ENCODE measurements around the gene MRPL36. TPM values are rescaled to one million over a fixed set of nuclear protein-coding genes. Genes with fewer than 3 reads are reported as not detected.
A peak's percentile ranks its signal among the peaks of the same experiment; 100 is the strongest.
"Not testable (repeated sequence)": the region's sequence is repeated elsewhere in the genome, so short reads cannot be mapped to it uniquely, and the experiment has no call there.

Gene MRPL36
- polyA plus RNA-seq, 1 donor (not counting 4 experiments of a cell fraction or from before 2014, with no cell fraction given) = 121 TPM

- Histone ChIP-seq H3K9ac (ENCODE audit: control insufficient read depth, extremely low read depth, insufficient read depth, low read length) (peak overlapping the region; percentile 91), H3K27me3 (ENCODE audit: control insufficient read depth, extremely low read depth, insufficient read depth, low read length) (no peaks in the 10 kb centered on the region), H3K79me2 (ENCODE audit: control insufficient read depth, insufficient read depth, low read length) (peaks cover 74% of the 10 kb centered on the region), H3K27ac (ENCODE audit: control insufficient read depth, insufficient read depth, low read length) (peak overlapping the region; percentile 95), H2AFZ (ENCODE audit: control insufficient read depth, low read length) (no peak overlapping the region), H3K4me3 (ENCODE audit: control insufficient read depth in 2 of 3, extremely low read depth in 1 of 3, insufficient read depth in 2 of 3, low read depth in 1 of 3, low read length in 3 of 3) (peak overlapping the region; percentile 77 to 97 (median 84)), H3K9me3 (ENCODE audit: control insufficient read depth, low read depth, low read length) (no peaks in the 10 kb centered on the region), H3K4me2 (ENCODE audit: control insufficient read depth, extremely low read depth, insufficient read depth, low read depth, low read length) (peak overlapping the region; percentile 97), H4K20me1 (ENCODE audit: control insufficient read depth, extremely low read depth, insufficient read depth, low read length) (no peaks in the 10 kb centered on the region), H3K9me1 (ENCODE audit: control insufficient read depth, extremely low read depth, insufficient read depth, low read length) (no peaks in the 10 kb centered on the region), H3K36me3 (ENCODE audit: control insufficient read depth in 2 of 2, extremely low read depth in 1 of 2, insufficient read depth in 2 of 2, low read length in 2 of 2) (peaks cover 25 to 30% of the 10 kb centered on the region in 2 experiments), H3K4me1 (ENCODE audit: control insufficient read depth, extremely low read depth, insufficient read depth, low read length) (peaks cover 14% of the 10 kb centered on the region)
- dilution Hi-C loops (cut with MboI; ENCODE audit: extremely low pct_ligation_motif_present, low sequenced_read_pairs) = no loop called here
- no peak for FAIRE-seq
- no peak for DNase-seq (ENCODE audit: low read depth, low spot score)
- TF ChIP-seq, protein P1, sequence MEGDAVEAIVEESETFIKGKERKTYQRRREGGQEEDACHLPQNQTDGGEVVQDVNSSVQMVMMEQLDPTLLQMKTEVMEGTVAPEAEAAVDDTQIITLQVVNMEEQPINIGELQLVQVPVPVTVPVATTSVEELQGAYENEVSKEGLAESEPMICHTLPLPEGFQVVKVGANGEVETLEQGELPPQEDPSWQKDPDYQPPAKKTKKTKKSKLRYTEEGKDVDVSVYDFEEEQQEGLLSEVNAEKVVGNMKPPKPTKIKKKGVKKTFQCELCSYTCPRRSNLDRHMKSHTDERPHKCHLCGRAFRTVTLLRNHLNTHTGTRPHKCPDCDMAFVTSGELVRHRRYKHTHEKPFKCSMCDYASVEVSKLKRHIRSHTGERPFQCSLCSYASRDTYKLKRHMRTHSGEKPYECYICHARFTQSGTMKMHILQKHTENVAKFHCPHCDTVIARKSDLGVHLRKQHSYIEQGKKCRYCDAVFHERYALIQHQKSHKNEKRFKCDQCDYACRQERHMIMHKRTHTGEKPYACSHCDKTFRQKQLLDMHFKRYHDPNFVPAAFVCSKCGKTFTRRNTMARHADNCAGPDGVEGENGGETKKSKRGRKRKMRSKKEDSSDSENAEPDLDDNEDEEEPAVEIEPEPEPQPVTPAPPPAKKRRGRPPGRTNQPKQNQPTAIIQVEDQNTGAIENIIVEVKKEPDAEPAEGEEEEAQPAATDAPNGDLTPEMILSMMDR (optimal IDR thresholded peaks at IDR 0.05 in 1 of 3, IDR thresholded peaks at IDR 0.05 in 1 of 3, conservative IDR thresholded peaks at IDR 0.05 in 1 of 3; ENCODE audit: extremely low read depth in 1 of 3, insufficient read depth in 2 of 3, low read length in 3 of 3) = no peak
- no peak for TF ChIP-seq EZH2 (IDR thresholded peaks at IDR 0.05; ENCODE audit: low read length)
Observed at GRCh38 chr5:1799110-1799601, 481 bp downstream of the MRPL36 start.

GRCh38 chr5:1798589-1798988 is 1.0 kb downstream of the MRPL36 start:
- peak overlapping the region; percentile 77 to 97 (median 84) for H3K4me3 ChIP-seq (ENCODE audit: control insufficient read depth in 2 of 3, extremely low read depth in 1 of 3, insufficient read depth in 2 of 3, low read depth in 1 of 3, low read length in 3 of 3)
- H3K36me3 ChIP-seq (ENCODE audit: control insufficient read depth in 2 of 2, extremely low read depth in 1 of 2, insufficient read depth in 2 of 2, low read length in 2 of 2) = peaks cover 21 to 25% of the 10 kb centered on the region in 2 experiments
- H4K20me1 ChIP-seq (ENCODE audit: control insufficient read depth, extremely low read depth, insufficient read depth, low read length); H2AFZ ChIP-seq (ENCODE audit: control insufficient read depth, low read length); H3K9me3 ChIP-seq (ENCODE audit: control insufficient read depth, low read depth, low read length); H3K27me3 ChIP-seq (ENCODE audit: control insufficient read depth, extremely low read depth, insufficient read depth, low read length); dilution Hi-C loops (cut with MboI; ENCODE audit: extremely low pct_ligation_motif_present, low sequenced_read_pairs); FAIRE-seq; DNase-seq (ENCODE audit: low read depth, low spot score); H3K9me1 ChIP-seq (ENCODE audit: control insufficient read depth, extremely low read depth, insufficient read depth, low read length): not testable (repeated sequence)
- peaks cover 68% of the 10 kb centered on the region for H3K79me2 ChIP-seq (ENCODE audit: control insufficient read depth, insufficient read depth, low read length)
- peaks cover 14% of the 10 kb centered on the region for H3K4me1 ChIP-seq (ENCODE audit: control insufficient read depth, extremely low read depth, insufficient read depth, low read length)
- peak overlapping the region; percentile 97 for H3K4me2 ChIP-seq (ENCODE audit: control insufficient read depth, extremely low read depth, insufficient read depth, low read depth, low read length)
- peak overlapping the region; percentile 95 for H3K27ac ChIP-seq (ENCODE audit: control insufficient read depth, insufficient read depth, low read length)
- peak overlapping the region; percentile 91 for H3K9ac ChIP-seq (ENCODE audit: control insufficient read depth, extremely low read depth, insufficient read depth, low read length)

DNA sequence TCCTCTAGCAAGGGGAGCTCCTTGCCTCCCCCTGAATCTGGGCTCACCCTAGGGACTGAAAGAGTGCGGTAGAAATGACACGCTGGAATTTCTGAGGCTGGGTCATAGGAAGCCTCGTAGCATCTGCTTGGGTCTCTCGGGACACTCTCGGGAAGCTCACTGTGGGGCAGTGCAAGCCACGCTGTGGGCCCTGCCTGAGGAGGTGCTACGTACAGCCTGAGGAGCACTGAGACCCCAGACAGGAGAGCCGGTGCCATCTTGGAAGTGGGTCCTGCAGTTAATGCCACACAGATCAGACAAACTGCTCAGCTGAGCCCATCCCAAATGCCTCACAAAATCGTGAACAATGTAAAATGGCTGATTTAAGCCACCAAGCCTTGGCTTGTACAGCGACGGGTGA is 1.8 kb downstream of the MRPL36 start:
- Histone ChIP-seq H3K4me3 (ENCODE audit: control insufficient read depth in 2 of 3, extremely low read depth in 1 of 3, insufficient read depth in 2 of 3, low read depth in 1 of 3, low read length in 3 of 3) (no peak overlapping the region), H3K36me3 (ENCODE audit: control insufficient read depth in 2 of 2, extremely low read depth in 1 of 2, insufficient read depth in 2 of 2, low read length in 2 of 2) (peaks cover 19% of the 10 kb centered on the region in 2 experiments), H3K9ac (ENCODE audit: control insufficient read depth, extremely low read depth, insufficient read depth, low read length) (no peak overlapping the region), H3K27me3 (ENCODE audit: control insufficient read depth, extremely low read depth, insufficient read depth, low read length) (no peaks in the 10 kb centered on the region), H3K9me3 (ENCODE audit: control insufficient read depth, low read depth, low read length) (no peaks in the 10 kb centered on the region), H3K4me2 (ENCODE audit: control insufficient read depth, extremely low read depth, insufficient read depth, low read depth, low read length) (no peak overlapping the region), H3K9me1 (ENCODE audit: control insufficient read depth, extremely low read depth, insufficient read depth, low read length) (no peaks in the 10 kb centered on the region), H3K79me2 (ENCODE audit: control insufficient read depth, insufficient read depth, low read length) (peaks cover 61% of the 10 kb centered on the region), H3K27ac (ENCODE audit: control insufficient read depth, insufficient read depth, low read length) (no peak overlapping the region), H4K20me1 (ENCODE audit: control insufficient read depth, extremely low read depth, insufficient read depth, low read length) (no peaks in the 10 kb centered on the region), H2AFZ (ENCODE audit: control insufficient read depth, low read length) (no peak overlapping the region), H3K4me1 (ENCODE audit: control insufficient read depth, extremely low read depth, insufficient read depth, low read length) (peaks cover 17% of the 10 kb centered on the region)
- FAIRE-seq = no peak
- dilution Hi-C loops (cut with MboI; ENCODE audit: extremely low pct_ligation_motif_present, low sequenced_read_pairs) = no loop called here
- DNase-seq (ENCODE audit: low read depth, low spot score) = no peak
- TF ChIP-seq, protein P1 (optimal IDR thresholded peaks at IDR 0.05 in 1 of 3, IDR thresholded peaks at IDR 0.05 in 1 of 3, conservative IDR thresholded peaks at IDR 0.05 in 1 of 3; ENCODE audit: extremely low read depth in 1 of 3, insufficient read depth in 2 of 3, low read length in 3 of 3) = no peak
- no peak for TF ChIP-seq EZH2 (IDR thresholded peaks at IDR 0.05; ENCODE audit: low read length)

All from keratinocyte (primary cell).